Measurements from ENCODE around the gene ZC3HAV1.

ZC3HAV1 gene

DNA sequence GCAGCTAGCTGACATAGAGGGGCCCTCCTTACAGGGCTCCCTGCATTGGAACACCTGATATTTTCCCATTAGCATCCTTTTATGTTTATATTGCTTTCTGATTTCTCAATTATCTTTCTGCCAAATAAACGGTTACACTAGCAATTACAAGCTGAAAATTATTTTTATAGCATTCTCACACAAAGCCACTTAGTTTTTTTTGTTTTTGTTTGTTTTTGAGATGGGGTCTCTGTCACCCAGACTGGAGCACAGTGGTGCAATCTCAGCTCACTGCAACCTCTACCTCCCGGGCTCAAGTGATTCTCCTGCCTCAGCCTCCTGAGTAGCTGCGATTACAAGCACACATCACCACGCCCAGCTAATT is 9.9 kb upstream of the ZC3HAV1 start:
- Histone ChIP-seq H3K27me3 (ENCODE audit: insufficient read depth, poor library complexity, severe bottlenecking) (no peaks in the 10 kb centered on the region), H3K4me3 (replicated peaks; ENCODE audit: insufficient read depth, low read length) (no peak overlapping the region), H3K27ac (replicated peaks) (peak overlapping the region; percentile 45; the same call in 1 of the 2 replicates)
- DNase-seq (ENCODE audit: low read depth in 1 of 2, low spot score in 1 of 2): no peak
- TF ChIP-seq POLR2AphosphoS5 (IDR thresholded peaks at IDR 0.05; ENCODE audit: low read depth) (no peak), GABPA (IDR thresholded peaks at IDR 0.05; ENCODE audit: low read depth) (no peak), SPI1 (IDR thresholded peaks at IDR 0.05; ENCODE audit: borderline replicate concordance, low read depth) (no peak), REST (IDR thresholded peaks at IDR 0.05; ENCODE audit: insufficient replicate concordance, low read depth) (no peak)
- TF ChIP-seq, protein P1, sequence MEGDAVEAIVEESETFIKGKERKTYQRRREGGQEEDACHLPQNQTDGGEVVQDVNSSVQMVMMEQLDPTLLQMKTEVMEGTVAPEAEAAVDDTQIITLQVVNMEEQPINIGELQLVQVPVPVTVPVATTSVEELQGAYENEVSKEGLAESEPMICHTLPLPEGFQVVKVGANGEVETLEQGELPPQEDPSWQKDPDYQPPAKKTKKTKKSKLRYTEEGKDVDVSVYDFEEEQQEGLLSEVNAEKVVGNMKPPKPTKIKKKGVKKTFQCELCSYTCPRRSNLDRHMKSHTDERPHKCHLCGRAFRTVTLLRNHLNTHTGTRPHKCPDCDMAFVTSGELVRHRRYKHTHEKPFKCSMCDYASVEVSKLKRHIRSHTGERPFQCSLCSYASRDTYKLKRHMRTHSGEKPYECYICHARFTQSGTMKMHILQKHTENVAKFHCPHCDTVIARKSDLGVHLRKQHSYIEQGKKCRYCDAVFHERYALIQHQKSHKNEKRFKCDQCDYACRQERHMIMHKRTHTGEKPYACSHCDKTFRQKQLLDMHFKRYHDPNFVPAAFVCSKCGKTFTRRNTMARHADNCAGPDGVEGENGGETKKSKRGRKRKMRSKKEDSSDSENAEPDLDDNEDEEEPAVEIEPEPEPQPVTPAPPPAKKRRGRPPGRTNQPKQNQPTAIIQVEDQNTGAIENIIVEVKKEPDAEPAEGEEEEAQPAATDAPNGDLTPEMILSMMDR (IDR thresholded peaks at IDR 0.05; ENCODE audit: insufficient read depth, low read length): no peak

GRCh38 chr7:139118805-139119485 is 9.4 kb upstream of the ZC3HAV1 start:
- no peak for TF ChIP-seq REST (IDR thresholded peaks at IDR 0.05; ENCODE audit: insufficient replicate concordance, low read depth)
- no peak for TF ChIP-seq GABPA (IDR thresholded peaks at IDR 0.05; ENCODE audit: low read depth)
- 0 out of 2 replicates have a peak, but pooled peaks have one; percentile 15 for TF ChIP-seq POLR2AphosphoS5 (IDR thresholded peaks at IDR 0.05; ENCODE audit: low read depth)
- TF ChIP-seq SPI1 (IDR thresholded peaks at IDR 0.05; ENCODE audit: borderline replicate concordance, low read depth): peak; percentile 67; the same call in 1 of the 2 replicates
- TF ChIP-seq, protein P1 (IDR thresholded peaks at IDR 0.05; ENCODE audit: insufficient read depth, low read length): no peak
- Histone ChIP-seq H3K27me3 (ENCODE audit: insufficient read depth, poor library complexity, severe bottlenecking) (no peaks in the 10 kb centered on the region), H3K4me3 (replicated peaks; ENCODE audit: insufficient read depth, low read length) (peak overlapping the region; percentile 16), H3K27ac (replicated peaks) (peak overlapping the region; percentile 45)
- peak in 1 of 2 experiments; percentile 77 for DNase-seq (ENCODE audit: low read depth in 1 of 2, low spot score in 1 of 2)

DNA sequence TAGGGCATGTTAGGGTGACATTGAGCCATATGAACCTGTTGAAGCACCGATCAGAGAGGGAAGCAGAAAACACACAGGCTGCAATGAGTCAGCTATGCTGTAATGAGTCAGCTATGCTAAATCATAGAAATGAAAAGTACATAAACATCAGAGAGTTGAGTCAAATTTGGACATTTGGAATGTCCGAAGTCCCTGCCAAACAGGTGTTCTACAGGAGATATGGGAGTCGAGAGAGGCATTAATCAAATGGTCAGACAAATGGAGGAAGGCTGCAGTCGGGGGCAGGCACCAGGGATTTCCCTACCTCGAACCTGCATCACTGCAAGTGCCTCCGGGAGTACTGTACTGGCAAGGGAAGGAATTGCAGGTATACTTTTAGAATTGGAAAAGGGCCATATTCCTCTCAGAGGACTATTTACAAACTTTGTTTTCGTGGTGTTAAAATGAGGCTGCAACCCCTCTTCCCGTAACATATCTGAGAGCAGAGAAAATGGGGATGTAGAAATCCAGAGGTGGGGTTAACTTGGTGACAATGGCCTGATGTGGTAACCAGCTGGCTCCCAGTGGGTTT is 8.8 kb upstream of the ZC3HAV1 start:
- TF ChIP-seq GABPA (IDR thresholded peaks at IDR 0.05; ENCODE audit: low read depth): no peak
- DNase-seq (ENCODE audit: low read depth in 1 of 2, low spot score in 1 of 2): peak; percentile 69 to 73
- Histone ChIP-seq H3K4me3 (replicated peaks; ENCODE audit: insufficient read depth, low read length) (peak overlapping the region; percentile 31), H3K27me3 (ENCODE audit: insufficient read depth, poor library complexity, severe bottlenecking) (no peaks in the 10 kb centered on the region), H3K27ac (replicated peaks) (peak overlapping the region; percentile 45)

GRCh38 chr7:139117599-139118233 is 8.2 kb upstream of the ZC3HAV1 start:
- DNase-seq (ENCODE audit: low read depth in 1 of 2, low spot score in 1 of 2): no peak
- Histone ChIP-seq H3K27ac (replicated peaks) (no peak overlapping the region; the same call in 1 of the 2 replicates), H3K27me3 (ENCODE audit: insufficient read depth, poor library complexity, severe bottlenecking) (no peaks in the 10 kb centered on the region)

More at GRCh38 chr7:139117599-139118233, 8.2 kb upstream of the ZC3HAV1 start:
- TF ChIP-seq POLR2AphosphoS5 (IDR thresholded peaks at IDR 0.05; ENCODE audit: low read depth) (no peak), GABPA (IDR thresholded peaks at IDR 0.05; ENCODE audit: low read depth) (no peak), SPI1 (IDR thresholded peaks at IDR 0.05; ENCODE audit: borderline replicate concordance, low read depth) (no peak), REST (IDR thresholded peaks at IDR 0.05; ENCODE audit: insufficient replicate concordance, low read depth) (no peak)
- TF ChIP-seq, protein P1 (IDR thresholded peaks at IDR 0.05; ENCODE audit: insufficient read depth, low read length): no peak
- H3K4me3 ChIP-seq (replicated peaks; ENCODE audit: insufficient read depth, low read length): no peak overlapping the region

All from HL-60 (cell line).